ENCODE data around the gene BAIAP2.

BAIAP2 gene

GRCh38 chr17:81011951-81012350, 23.0 kb upstream of the BAIAP2 start:
- no peaks in the 10 kb centered on the region for H3K36me3 ChIP-seq (replicated peaks; ENCODE audit: insufficient read depth, low read length)
- no peak overlapping the region for H3K9ac ChIP-seq (ENCODE audit: low read length)
- H3K9me2 ChIP-seq (replicated peaks; ENCODE audit: insufficient read depth, low read length), result no peaks in the 10 kb centered on the region
- no peak overlapping the region for H3K27ac ChIP-seq (ENCODE audit: low read length)
- no peak overlapping the region for H2AFZ ChIP-seq (ENCODE audit: low read length)
- H3K27me3 ChIP-seq (replicated peaks; ENCODE audit: insufficient read depth, low read length), result peaks cover 8% of the 10 kb centered on the region
- no peak overlapping the region for H3K4me3 ChIP-seq (ENCODE audit: low read length)
- TF ChIP-seq CTCF (IDR thresholded peaks at IDR 0.05; ENCODE audit: low read length) (no peak), EZH2phosphoT487 (IDR thresholded peaks at IDR 0.05; ENCODE audit: low read length) (no peak), EZH2 (optimal IDR thresholded peaks at IDR 0.05; ENCODE audit: low read depth, low read length) (no peak)
- H3K79me2 ChIP-seq (ENCODE audit: low read length), result no peaks in the 10 kb centered on the region
- no peaks in the 10 kb centered on the region for H3F3A ChIP-seq (ENCODE audit: insufficient read depth, low read length)
- no peak for DNase-seq
- no peaks in the 10 kb centered on the region for H3K9me3 ChIP-seq (replicated peaks; ENCODE audit: insufficient read depth, low read length)
- H3K4me1 ChIP-seq (ENCODE audit: low read length), result no peaks in the 10 kb centered on the region
- no peaks in the 10 kb centered on the region for H4K20me1 ChIP-seq (ENCODE audit: insufficient read depth, low read length)
- H3K4me2 ChIP-seq (ENCODE audit: low read depth, low read length), result no peak overlapping the region

- Histone ChIP-seq H3K9ac (ENCODE audit: low read length) (no peak overlapping the region), H2AFZ (ENCODE audit: low read length) (no peak overlapping the region), H4K20me1 (ENCODE audit: insufficient read depth, low read length) (no peaks in the 10 kb centered on the region), H3K9me2 (replicated peaks; ENCODE audit: insufficient read depth, low read length) (no peaks in the 10 kb centered on the region), H3K4me2 (ENCODE audit: low read depth, low read length) (no peak overlapping the region), H3K36me3 (replicated peaks; ENCODE audit: insufficient read depth, low read length) (no peaks in the 10 kb centered on the region), H3K4me1 (ENCODE audit: low read length) (peaks cover 3% of the 10 kb centered on the region; the same call in 1 of the 2 replicates), H3K9me3 (replicated peaks; ENCODE audit: insufficient read depth, low read length) (no peaks in the 10 kb centered on the region), H3K27ac (ENCODE audit: low read length) (no peak overlapping the region), H3K27me3 (replicated peaks; ENCODE audit: insufficient read depth, low read length) (peaks cover 7% of the 10 kb centered on the region), H3F3A (ENCODE audit: insufficient read depth, low read length) (no peaks in the 10 kb centered on the region), H3K4me3 (ENCODE audit: low read length) (no peak overlapping the region), H3K79me2 (ENCODE audit: low read length) (no peaks in the 10 kb centered on the region)
- no peak for DNase-seq
- TF ChIP-seq CTCF (IDR thresholded peaks at IDR 0.05; ENCODE audit: low read length) (no peak), EZH2 (optimal IDR thresholded peaks at IDR 0.05; ENCODE audit: low read depth, low read length) (no peak), EZH2phosphoT487 (IDR thresholded peaks at IDR 0.05; ENCODE audit: low read length) (no peak)
These were observed 22.1 kb upstream of the BAIAP2 start for GRCh38 chr17:81012574-81013447.

GRCh38 chr17:81013642-81014041, 21.3 kb upstream of the BAIAP2 start:
- DNase-seq, result no peak
- no peaks in the 10 kb centered on the region for H3F3A ChIP-seq (ENCODE audit: insufficient read depth, low read length)
- H3K4me1 ChIP-seq (ENCODE audit: low read length), result peaks cover 11% of the 10 kb centered on the region
- peaks cover 8% of the 10 kb centered on the region; the same call in 1 of the 2 replicates for H3K27me3 ChIP-seq (replicated peaks; ENCODE audit: insufficient read depth, low read length)
- no peak for TF ChIP-seq EZH2phosphoT487 (IDR thresholded peaks at IDR 0.05; ENCODE audit: low read length)
- no peak for TF ChIP-seq EZH2 (optimal IDR thresholded peaks at IDR 0.05; ENCODE audit: low read depth, low read length)
- no peak for TF ChIP-seq CTCF (IDR thresholded peaks at IDR 0.05; ENCODE audit: low read length)
- H2AFZ ChIP-seq (ENCODE audit: low read length), result no peak overlapping the region
- H3K9me3 ChIP-seq (replicated peaks; ENCODE audit: insufficient read depth, low read length), result no peaks in the 10 kb centered on the region
- H3K36me3 ChIP-seq (replicated peaks; ENCODE audit: insufficient read depth, low read length), result no peaks in the 10 kb centered on the region
- H3K27ac ChIP-seq (ENCODE audit: low read length), result no peak overlapping the region
- no peak overlapping the region for H3K4me2 ChIP-seq (ENCODE audit: low read depth, low read length)
- no peaks in the 10 kb centered on the region for H4K20me1 ChIP-seq (ENCODE audit: insufficient read depth, low read length)
- H3K4me3 ChIP-seq (ENCODE audit: low read length), result no peak overlapping the region
- no peak overlapping the region for H3K9ac ChIP-seq (ENCODE audit: low read length)
- no peaks in the 10 kb centered on the region for H3K79me2 ChIP-seq (ENCODE audit: low read length)
- H3K9me2 ChIP-seq (replicated peaks; ENCODE audit: insufficient read depth, low read length), result no peaks in the 10 kb centered on the region
